ENCODE results near the gene ZNRF2. TPM values are rescaled to one million over a fixed set of nuclear protein-coding genes. Genes with fewer than 3 reads are reported as not detected.

Gene ZNRF2
- polyA plus RNA-seq, 1 of the 3 experiments (the other 2 are of a cell fraction), result 4.0 TPM

DNA sequence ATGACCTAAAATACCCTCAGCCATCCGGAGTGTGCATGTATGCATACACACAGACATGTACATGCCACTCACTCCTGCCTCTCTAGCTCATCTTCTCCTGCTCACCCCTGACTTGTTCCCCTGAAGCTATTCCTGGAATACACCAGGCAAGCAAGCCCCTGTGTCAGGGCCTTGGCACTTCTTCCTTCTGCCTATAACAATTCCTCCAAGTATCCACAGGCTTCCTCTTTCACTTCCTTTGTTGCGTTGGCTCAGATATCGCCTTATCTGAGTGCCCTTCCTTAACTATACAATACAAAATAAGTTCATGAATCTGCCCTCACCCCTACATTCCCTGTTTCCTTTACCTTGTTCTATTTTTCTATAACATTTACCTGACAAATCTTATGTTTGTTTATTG is 105.4 kb downstream of the ZNRF2 start:
- H3K9me3 ChIP-seq, result no peaks in the 10 kb centered on the region
- H3K9ac ChIP-seq, result no peak overlapping the region
- ChIA-PET CTCF (interaction anchor here (1.7 kb wide), 1 partner anchor 174 kb away, joined by 6 read pairs; no protein-coding TSS in a partner anchor), POLR2A (no interaction called here)
- peaks cover 8% of the 10 kb centered on the region for H3F3A ChIP-seq (replicated peaks; ENCODE audit: insufficient read depth)
- no peaks in the 10 kb centered on the region for H3K36me3 ChIP-seq (replicated peaks in 1 of 2; ENCODE audit: control insufficient read depth in 1 of 2, insufficient read depth in 2 of 2, low read length in 1 of 2)
- no peaks in the 10 kb centered on the region for H3K4me1 ChIP-seq (ENCODE audit: control insufficient read depth in 1 of 2, insufficient read depth in 2 of 2, low read depth in 1 of 2, low read length in 1 of 2)
- H3K27me3 ChIP-seq (ENCODE audit: insufficient read depth), result no peaks in the 10 kb centered on the region
- DNase-seq, result no peak
- no peak overlapping the region for H3K27ac ChIP-seq (ENCODE audit: low read depth in 2 of 2, low read length in 1 of 2)
- no peak overlapping the region for H3K4me3 ChIP-seq (ENCODE audit: low read depth in 2 of 2, low read length in 1 of 2)
- H2AFZ ChIP-seq (ENCODE audit: low read depth), result no peak overlapping the region
- H3K4me2 ChIP-seq, result no peak overlapping the region
- TF ChIP-seq SMC3 (IDR thresholded peaks at IDR 0.05; ENCODE audit: low read depth, low read length) (no peak), MEF2A (IDR thresholded peaks at IDR 0.05; ENCODE audit: borderline replicate concordance, low read depth) (no peak), YY1 (IDR thresholded peaks at IDR 0.05; ENCODE audit: low read depth) (no peak), GATA2 (CRISPR knock-in tag; IDR thresholded peaks at IDR 0.05) (no peak), POLR2AphosphoS5 (IDR thresholded peaks at IDR 0.05; ENCODE audit: low read depth, low read length) (no peak), MXI1 (IDR thresholded peaks at IDR 0.05; ENCODE audit: low read depth, low read length) (no peak), NFIC (IDR thresholded peaks at IDR 0.05; ENCODE audit: borderline replicate concordance) (no peak), RAD21 (IDR thresholded peaks at IDR 0.05; ENCODE audit: low read length) (no peak), RCOR1 (IDR thresholded peaks at IDR 0.05; ENCODE audit: low read length) (no peak)
- TF ChIP-seq, protein P1, sequence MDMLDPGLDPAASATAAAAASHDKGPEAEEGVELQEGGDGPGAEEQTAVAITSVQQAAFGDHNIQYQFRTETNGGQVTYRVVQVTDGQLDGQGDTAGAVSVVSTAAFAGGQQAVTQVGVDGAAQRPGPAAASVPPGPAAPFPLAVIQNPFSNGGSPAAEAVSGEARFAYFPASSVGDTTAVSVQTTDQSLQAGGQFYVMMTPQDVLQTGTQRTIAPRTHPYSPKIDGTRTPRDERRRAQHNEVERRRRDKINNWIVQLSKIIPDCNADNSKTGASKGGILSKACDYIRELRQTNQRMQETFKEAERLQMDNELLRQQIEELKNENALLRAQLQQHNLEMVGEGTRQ (IDR thresholded peaks at IDR 0.05; ENCODE audit: borderline replicate concordance, low read depth, low read length), result no peak
- TF ChIP-seq, protein P2, sequence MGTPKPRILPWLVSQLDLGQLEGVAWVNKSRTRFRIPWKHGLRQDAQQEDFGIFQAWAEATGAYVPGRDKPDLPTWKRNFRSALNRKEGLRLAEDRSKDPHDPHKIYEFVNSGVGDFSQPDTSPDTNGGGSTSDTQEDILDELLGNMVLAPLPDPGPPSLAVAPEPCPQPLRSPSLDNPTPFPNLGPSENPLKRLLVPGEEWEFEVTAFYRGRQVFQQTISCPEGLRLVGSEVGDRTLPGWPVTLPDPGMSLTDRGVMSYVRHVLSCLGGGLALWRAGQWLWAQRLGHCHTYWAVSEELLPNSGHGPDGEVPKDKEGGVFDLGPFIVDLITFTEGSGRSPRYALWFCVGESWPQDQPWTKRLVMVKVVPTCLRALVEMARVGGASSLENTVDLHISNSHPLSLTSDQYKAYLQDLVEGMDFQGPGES (IDR thresholded peaks at IDR 0.05; ENCODE audit: low read depth, low read length), result no peak
- TF ChIP-seq, protein P3, sequence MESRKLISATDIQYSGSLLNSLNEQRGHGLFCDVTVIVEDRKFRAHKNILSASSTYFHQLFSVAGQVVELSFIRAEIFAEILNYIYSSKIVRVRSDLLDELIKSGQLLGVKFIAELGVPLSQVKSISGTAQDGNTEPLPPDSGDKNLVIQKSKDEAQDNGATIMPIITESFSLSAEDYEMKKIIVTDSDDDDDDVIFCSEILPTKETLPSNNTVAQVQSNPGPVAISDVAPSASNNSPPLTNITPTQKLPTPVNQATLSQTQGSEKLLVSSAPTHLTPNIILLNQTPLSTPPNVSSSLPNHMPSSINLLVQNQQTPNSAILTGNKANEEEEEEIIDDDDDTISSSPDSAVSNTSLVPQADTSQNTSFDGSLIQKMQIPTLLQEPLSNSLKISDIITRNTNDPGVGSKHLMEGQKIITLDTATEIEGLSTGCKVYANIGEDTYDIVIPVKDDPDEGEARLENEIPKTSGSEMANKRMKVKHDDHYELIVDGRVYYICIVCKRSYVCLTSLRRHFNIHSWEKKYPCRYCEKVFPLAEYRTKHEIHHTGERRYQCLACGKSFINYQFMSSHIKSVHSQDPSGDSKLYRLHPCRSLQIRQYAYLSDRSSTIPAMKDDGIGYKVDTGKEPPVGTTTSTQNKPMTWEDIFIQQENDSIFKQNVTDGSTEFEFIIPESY (IDR thresholded peaks at IDR 0.05; ENCODE audit: borderline replicate concordance, low read depth), result no peak
- TF ChIP-seq, protein P4, sequence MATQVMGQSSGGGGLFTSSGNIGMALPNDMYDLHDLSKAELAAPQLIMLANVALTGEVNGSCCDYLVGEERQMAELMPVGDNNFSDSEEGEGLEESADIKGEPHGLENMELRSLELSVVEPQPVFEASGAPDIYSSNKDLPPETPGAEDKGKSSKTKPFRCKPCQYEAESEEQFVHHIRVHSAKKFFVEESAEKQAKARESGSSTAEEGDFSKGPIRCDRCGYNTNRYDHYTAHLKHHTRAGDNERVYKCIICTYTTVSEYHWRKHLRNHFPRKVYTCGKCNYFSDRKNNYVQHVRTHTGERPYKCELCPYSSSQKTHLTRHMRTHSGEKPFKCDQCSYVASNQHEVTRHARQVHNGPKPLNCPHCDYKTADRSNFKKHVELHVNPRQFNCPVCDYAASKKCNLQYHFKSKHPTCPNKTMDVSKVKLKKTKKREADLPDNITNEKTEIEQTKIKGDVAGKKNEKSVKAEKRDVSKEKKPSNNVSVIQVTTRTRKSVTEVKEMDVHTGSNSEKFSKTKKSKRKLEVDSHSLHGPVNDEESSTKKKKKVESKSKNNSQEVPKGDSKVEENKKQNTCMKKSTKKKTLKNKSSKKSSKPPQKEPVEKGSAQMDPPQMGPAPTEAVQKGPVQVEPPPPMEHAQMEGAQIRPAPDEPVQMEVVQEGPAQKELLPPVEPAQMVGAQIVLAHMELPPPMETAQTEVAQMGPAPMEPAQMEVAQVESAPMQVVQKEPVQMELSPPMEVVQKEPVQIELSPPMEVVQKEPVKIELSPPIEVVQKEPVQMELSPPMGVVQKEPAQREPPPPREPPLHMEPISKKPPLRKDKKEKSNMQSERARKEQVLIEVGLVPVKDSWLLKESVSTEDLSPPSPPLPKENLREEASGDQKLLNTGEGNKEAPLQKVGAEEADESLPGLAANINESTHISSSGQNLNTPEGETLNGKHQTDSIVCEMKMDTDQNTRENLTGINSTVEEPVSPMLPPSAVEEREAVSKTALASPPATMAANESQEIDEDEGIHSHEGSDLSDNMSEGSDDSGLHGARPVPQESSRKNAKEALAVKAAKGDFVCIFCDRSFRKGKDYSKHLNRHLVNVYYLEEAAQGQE (IDR thresholded peaks at IDR 0.05; ENCODE audit: low read depth, low read length), result no peak
- TF ChIP-seq, protein P5, sequence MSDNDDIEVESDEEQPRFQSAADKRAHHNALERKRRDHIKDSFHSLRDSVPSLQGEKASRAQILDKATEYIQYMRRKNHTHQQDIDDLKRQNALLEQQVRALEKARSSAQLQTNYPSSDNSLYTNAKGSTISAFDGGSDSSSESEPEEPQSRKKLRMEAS (IDR thresholded peaks at IDR 0.05; ENCODE audit: low read depth), result no peak
- 90% methylated on average over 3 of the region's 3 CpGs for WGBS (ENCODE audit: low lambda C conversion rate)
- no peaks in the 10 kb centered on the region for H3K79me2 ChIP-seq (ENCODE audit: insufficient read depth)
- no peaks in the 10 kb centered on the region for H4K20me1 ChIP-seq (ENCODE audit: insufficient read depth)
- H3K9me2 ChIP-seq, result no peaks in the 10 kb centered on the region
